ENCODE measurements around the gene PDP2.

The PDP2 gene

DNA sequence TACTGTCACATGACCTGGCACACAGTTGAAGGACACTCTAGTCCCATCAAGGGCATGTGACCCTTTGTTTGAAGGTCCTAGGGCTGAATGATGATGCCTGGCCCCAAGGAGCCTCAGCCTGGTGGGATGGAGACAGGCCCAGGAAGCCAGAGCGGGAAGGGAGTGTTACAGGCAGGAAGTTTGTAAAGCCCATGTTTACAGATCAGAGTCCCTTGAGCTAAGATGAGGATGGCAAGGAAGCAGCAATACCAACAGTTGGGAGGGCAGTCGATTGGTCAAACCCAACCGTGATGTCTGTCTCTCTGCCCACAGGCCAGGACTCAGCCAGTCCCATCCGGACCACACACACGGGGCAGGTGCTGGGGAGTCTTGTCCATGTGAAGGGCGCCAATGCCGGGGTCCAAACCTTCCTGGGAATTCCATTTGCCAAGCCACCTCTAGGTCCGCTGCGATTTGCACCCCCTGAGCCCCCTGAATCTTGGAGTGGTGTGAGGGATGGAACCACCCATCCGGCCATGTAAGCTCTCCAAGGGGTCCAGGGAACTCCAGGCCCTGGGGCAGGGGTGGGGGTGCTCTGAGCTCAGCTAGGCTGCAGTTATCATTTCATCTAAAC, 57.5 kb downstream of the PDP2 start:
- Histone ChIP-seq H3K4me3 (replicated peaks; ENCODE audit: low read depth, low read length) (no peak overlapping the region), H3K27me3 (replicated peaks; ENCODE audit: control insufficient read depth, insufficient read depth, low read length) (no peaks in the 10 kb centered on the region), H3K36me3 (ENCODE audit: control insufficient read depth, insufficient read depth, low read length) (peaks cover 27% of the 10 kb centered on the region)
- TF ChIP-seq, protein P1, sequence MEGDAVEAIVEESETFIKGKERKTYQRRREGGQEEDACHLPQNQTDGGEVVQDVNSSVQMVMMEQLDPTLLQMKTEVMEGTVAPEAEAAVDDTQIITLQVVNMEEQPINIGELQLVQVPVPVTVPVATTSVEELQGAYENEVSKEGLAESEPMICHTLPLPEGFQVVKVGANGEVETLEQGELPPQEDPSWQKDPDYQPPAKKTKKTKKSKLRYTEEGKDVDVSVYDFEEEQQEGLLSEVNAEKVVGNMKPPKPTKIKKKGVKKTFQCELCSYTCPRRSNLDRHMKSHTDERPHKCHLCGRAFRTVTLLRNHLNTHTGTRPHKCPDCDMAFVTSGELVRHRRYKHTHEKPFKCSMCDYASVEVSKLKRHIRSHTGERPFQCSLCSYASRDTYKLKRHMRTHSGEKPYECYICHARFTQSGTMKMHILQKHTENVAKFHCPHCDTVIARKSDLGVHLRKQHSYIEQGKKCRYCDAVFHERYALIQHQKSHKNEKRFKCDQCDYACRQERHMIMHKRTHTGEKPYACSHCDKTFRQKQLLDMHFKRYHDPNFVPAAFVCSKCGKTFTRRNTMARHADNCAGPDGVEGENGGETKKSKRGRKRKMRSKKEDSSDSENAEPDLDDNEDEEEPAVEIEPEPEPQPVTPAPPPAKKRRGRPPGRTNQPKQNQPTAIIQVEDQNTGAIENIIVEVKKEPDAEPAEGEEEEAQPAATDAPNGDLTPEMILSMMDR (IDR thresholded peaks at IDR 0.05; ENCODE audit: insufficient read depth, low read length, poor library complexity, severe bottlenecking) = no peak
- no peak for DNase-seq (ENCODE audit: extremely low read depth, insufficient read length)

DNA sequence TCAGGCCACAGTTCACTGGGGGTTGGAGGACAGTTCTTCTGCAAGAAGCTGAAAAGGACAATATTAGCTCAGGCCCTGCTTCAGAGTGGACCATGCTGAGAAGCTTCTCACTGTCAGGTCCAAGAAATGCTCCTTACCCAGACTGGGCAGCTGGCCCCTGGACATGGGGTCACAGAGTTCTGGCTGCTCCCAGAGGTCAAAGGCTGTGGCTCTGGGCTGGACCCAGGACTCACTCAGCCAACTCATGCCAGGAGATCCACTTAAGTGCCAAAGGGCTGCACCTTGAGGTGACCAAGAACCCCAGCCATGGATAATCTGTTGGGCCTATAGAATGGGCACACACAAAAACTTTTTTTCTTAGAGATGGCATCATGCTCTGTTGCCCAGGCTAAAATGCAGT, 59.1 kb downstream of the PDP2 start:
- Histone ChIP-seq H3K27me3 (replicated peaks; ENCODE audit: control insufficient read depth, insufficient read depth, low read length) (no peaks in the 10 kb centered on the region), H3K36me3 (ENCODE audit: control insufficient read depth, insufficient read depth, low read length) (peaks cover 36% of the 10 kb centered on the region), H3K4me3 (replicated peaks; ENCODE audit: low read depth, low read length) (no peak overlapping the region)
- TF ChIP-seq, protein P1 (IDR thresholded peaks at IDR 0.05; ENCODE audit: insufficient read depth, low read length, poor library complexity, severe bottlenecking) = no peak
- no peak for DNase-seq (ENCODE audit: extremely low read depth, insufficient read length)

DNA sequence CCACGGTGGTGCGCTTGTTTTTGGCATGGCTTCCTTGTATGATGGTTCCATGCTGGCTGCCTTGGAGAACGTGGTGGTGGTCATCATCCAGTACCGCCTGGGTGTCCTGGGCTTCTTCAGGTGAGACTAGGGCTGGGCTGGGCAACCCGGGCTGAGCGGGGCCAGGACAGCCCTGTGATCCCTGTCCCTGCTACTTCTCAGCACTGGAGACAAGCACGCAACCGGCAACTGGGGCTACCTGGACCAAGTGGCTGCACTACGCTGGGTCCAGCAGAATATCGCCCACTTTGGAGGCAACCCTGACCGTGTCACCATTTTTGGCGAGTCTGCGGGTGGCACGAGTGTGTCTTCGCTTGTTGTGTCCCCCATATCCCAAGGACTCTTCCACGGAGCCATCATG, 59.9 kb downstream of the PDP2 start:
- H3K27me3 ChIP-seq (replicated peaks; ENCODE audit: control insufficient read depth, insufficient read depth, low read length) = no peaks in the 10 kb centered on the region
- DNase-seq (ENCODE audit: extremely low read depth, insufficient read length) = no peak
- peaks cover 36% of the 10 kb centered on the region for H3K36me3 ChIP-seq (ENCODE audit: control insufficient read depth, insufficient read depth, low read length)
- H3K4me3 ChIP-seq (replicated peaks; ENCODE audit: low read depth, low read length) = no peak overlapping the region
- TF ChIP-seq, protein P1 (IDR thresholded peaks at IDR 0.05; ENCODE audit: insufficient read depth, low read length, poor library complexity, severe bottlenecking) = no peak

Data from GM06990 (cell line).